PC-3 (cell line): ENCODE results near the gene TRDN. TPM values are rescaled to one million over a fixed set of nuclear protein-coding genes. Genes with fewer than 3 reads are reported as not detected.
"Not testable (repeated sequence)": the region's sequence is repeated elsewhere in the genome, so short reads cannot be mapped to it uniquely, and the experiment has no call there.

Experiments used
- ATAC-seq: fragments of 200-7000 bp; cut with Tn5 transposase; 2 replicates; pipeline ENCODE4 v1.9.1; 2020; ENCODE audit warnings: mild to moderate bottlenecking, moderate library complexity
- BruUV-seq: library from RNA; stranded (reverse); fragments of 400-500 nt; replicated peaks from 2 replicates; lab custom pipeline; 2021; lab: Mats Ljungman, UMichigan
- CTCF ChIA-PET: fragments of 300-600 bp; sonication (Branson Sonifier 250); formaldehyde crosslinking; loops from one replicate; lab custom pipeline; 2022; ENCODE audit warnings: antibody characterized with exemption; lab: Charles Lee
- POLR2A ChIA-PET: fragments of 300-600 bp; sonication (Branson Sonifier 250); formaldehyde crosslinking; loops from one replicate; lab custom pipeline; 2022; ENCODE audit warnings: antibody characterized with exemption; ENCODE audit not compliant: unreplicated experiment; lab: Charles Lee
- DNase-seq: peaks from one replicate; pipeline ENCODE4 v3.0.0-alpha.2; 2015
- H2AFZ ChIP-seq: fragments of 300-600 bp; sonication (generic); 2 replicates; pipeline ENCODE4 v1.6.0; 2016; ENCODE audit warnings: antibody characterized with exemption, low read length
- H3F3A ChIP-seq: fragments of 300-600 bp; sonication (generic); one replicate; pipeline ENCODE4 v1.6.0; 2017; ENCODE audit warnings: antibody characterized with exemption, low read length, control low read depth, mild to moderate bottlenecking; ENCODE audit not compliant: unreplicated experiment
- H3K27ac ChIP-seq: fragments of 300-600 bp; sonication (generic); 2 replicates; pipeline ENCODE4 v1.5.1; 2016; ENCODE audit warnings: mild to moderate bottlenecking, low read length
- H3K27me3 ChIP-seq: fragments of 300-600 bp; sonication (generic); 2 replicates; pipeline ENCODE4 v1.6.1; 2016; ENCODE audit warnings: low read length, mixed read lengths
- H3K36me3 ChIP-seq: fragments of 300-600 bp; sonication (generic); 2 replicates; pipeline ENCODE4 v1.6.1; 2016; ENCODE audit warnings: low read depth, mixed run types, low read length, mixed read lengths
- H3K4me1 ChIP-seq: fragments of 300-600 bp; sonication (generic); 2 replicates; pipeline ENCODE4 v1.5.1; 2016; ENCODE audit warnings: low read length; ENCODE audit not compliant: insufficient read depth
- H3K4me2 ChIP-seq: fragments of 300-600 bp; sonication (generic); 2 replicates; pipeline ENCODE4 v1.6.0; 2016; ENCODE audit warnings: low read length
- H3K4me3 ChIP-seq: fragments of 300-600 bp; sonication (generic); 2 replicates; pipeline ENCODE4 v1.5.1; 2016; ENCODE audit warnings: mild to moderate bottlenecking, low read length, mixed read lengths
- H3K79me2 ChIP-seq: fragments of 300-600 bp; sonication (generic); 2 replicates; pipeline ENCODE4 v1.6.1; 2017; ENCODE audit warnings: low read length, mixed read lengths
- H3K9ac ChIP-seq: fragments of 300-600 bp; sonication (generic); 2 replicates; pipeline ENCODE4 v1.6.0; 2016; ENCODE audit warnings: mild to moderate bottlenecking, low read length
- H3K9me2 ChIP-seq: fragments of 300-600 bp; sonication (generic); replicated peaks from 2 replicates; pipeline ENCODE4 v1.6.1; 2016; ENCODE audit warnings: mixed run types, low read length, mixed read lengths
- H3K9me3 ChIP-seq: fragments of 300-600 bp; sonication (generic); 2 replicates; pipeline ENCODE4 v1.6.1; 2016; ENCODE audit warnings: low read length, mixed read lengths
- H4K20me1 ChIP-seq: fragments of 300-600 bp; sonication (generic); 2 replicates; pipeline ENCODE4 v1.6.1; 2016; ENCODE audit warnings: low read length, mixed read lengths
- CTCF ChIP-seq: fragments of 300-600 bp; sonication (generic); conservative IDR thresholded peaks from 2 replicates; pipeline ENCODE4 v1.5.1; 2017; ENCODE audit warnings: antibody characterized with exemption, low read depth, mild to moderate bottlenecking, low read length
- EZH2 ChIP-seq: fragments of 300-600 bp; sonication (generic); IDR thresholded peaks from one replicate; pipeline ENCODE4 v1.6.1; 2017; ENCODE audit warnings: antibody characterized with exemption, mild to moderate bottlenecking, low read length; ENCODE audit not compliant: unreplicated experiment
- EZH2phosphoT487 ChIP-seq: fragments of 300-600 bp; sonication (generic); IDR thresholded peaks from 2 replicates; pipeline ENCODE4 v1.6.1; 2018; ENCODE audit warnings: mild to moderate bottlenecking, antibody characterized with exemption, low read length, borderline replicate concordance
- intact Hi-C: fragments of 100-400 bp; cut with micrococcal nuclease; formaldehyde crosslinking; loops from 2 replicates; pipeline ENCODE4 v1.9.0; 2023
- total RNA-seq: library from RNA; depleted of rRNA; stranded (reverse); fragments of >200 nt; gene quantifications from 2 replicates; pipeline ENCODE4 v1.2.3, GENCODE V29; 2014

The TRDN gene
- total RNA-seq, 1 experiment from 2014 or later, result not detected

DNA sequence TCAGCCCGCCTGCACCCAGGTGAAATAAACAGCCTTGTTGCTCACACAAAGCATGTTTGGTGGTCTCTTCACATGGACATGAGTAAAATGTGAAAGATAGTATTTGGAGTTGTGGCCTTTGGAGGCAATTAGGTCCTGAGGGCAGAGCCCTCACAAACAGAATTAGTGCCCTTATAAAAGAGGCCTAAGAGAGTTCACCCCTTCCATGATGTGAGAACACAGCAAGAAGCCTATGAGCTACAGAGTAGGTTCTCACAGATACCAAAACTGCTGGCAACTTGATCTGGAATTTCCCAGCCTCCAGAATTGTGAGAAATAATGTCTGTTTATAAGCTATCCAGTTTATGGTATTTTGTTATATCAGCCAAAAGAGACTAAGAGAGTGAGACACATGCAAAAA lies 74.5 kb downstream of the TRDN start:
- DNase-seq (no peak), ATAC-seq (no peak)
- Histone ChIP-seq H3K79me2 (no peaks in the 10 kb centered on the region), H3K27ac (no peak overlapping the region), H4K20me1 (no peaks in the 10 kb centered on the region), H3F3A (no peaks in the 10 kb centered on the region), H3K9me2 (no peaks in the 10 kb centered on the region), H3K9me3 (no peaks in the 10 kb centered on the region), H3K36me3 (no peaks in the 10 kb centered on the region), H3K27me3 (no peaks in the 10 kb centered on the region), H3K4me3 (no peak overlapping the region), H3K9ac (no peak overlapping the region), H2AFZ (no peak overlapping the region), H3K4me1 (no peaks in the 10 kb centered on the region), H3K4me2 (no peak overlapping the region)
- no TSS peak for BruUV-seq
- intact Hi-C loops, result no loop called here
- POLR2A ChIA-PET, result no interaction called here
- no peak for TF ChIP-seq EZH2phosphoT487
- no peak for TF ChIP-seq EZH2
- TF ChIP-seq CTCF, result no peak
- CTCF ChIA-PET, result no interaction called here

DNA sequence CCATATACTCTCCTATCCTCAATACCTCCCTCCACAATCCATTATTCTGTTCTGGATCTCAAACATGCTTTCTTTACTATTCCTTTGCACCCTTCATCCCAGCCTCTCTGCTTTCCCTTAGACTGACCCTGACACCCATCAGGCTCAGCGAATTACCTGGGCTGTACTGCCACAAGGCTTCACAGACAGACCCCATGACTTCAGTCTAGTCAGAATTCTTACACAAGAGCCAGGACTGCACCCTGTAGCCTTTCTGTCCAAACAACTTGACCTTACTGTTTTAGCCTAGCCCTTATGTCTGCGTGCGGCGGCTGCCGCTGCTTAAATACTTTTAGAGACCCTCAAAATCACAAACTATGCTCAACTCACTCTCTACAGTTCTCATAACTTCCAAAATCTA lies 76.9 kb downstream of the TRDN start:
- POLR2A ChIA-PET, H3K4me3 ChIP-seq, H3K27ac ChIP-seq, intact Hi-C loops, H3K4me2 ChIP-seq, H3K9ac ChIP-seq, ATAC-seq, H3K27me3 ChIP-seq, DNase-seq, H3K4me1 ChIP-seq, H3K9me3 ChIP-seq, CTCF ChIA-PET, BruUV-seq, H3K79me2 ChIP-seq, H3K9me2 ChIP-seq, H4K20me1 ChIP-seq, H3F3A ChIP-seq, H3K36me3 ChIP-seq, H2AFZ ChIP-seq: not testable (repeated sequence)

DNA sequence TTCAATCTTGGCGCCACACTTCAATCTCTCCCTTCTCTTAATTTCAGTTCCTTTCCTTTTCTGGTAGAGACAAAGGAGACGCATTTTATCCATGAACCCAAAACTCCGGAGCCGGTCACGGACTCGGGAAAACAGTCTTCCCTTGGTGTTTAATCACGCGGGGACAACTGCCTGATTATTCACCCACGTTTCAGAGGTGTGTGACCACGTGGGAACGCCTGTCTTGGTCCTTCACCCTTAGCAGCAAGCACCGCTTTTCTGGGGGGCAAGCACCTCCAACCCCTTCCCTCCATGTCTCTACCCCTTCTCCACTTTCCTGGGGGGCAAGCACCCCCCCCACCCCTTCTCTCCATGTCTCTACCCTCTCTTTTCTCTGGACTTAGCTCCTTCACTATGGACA lies 79.3 kb downstream of the TRDN start:
- H3K4me1 ChIP-seq, H4K20me1 ChIP-seq, H3K9ac ChIP-seq, BruUV-seq, H3K79me2 ChIP-seq, CTCF ChIA-PET, H3K4me2 ChIP-seq, POLR2A ChIA-PET, intact Hi-C loops, H3K4me3 ChIP-seq, DNase-seq, H3K27ac ChIP-seq, H2AFZ ChIP-seq, H3K9me2 ChIP-seq, H3K36me3 ChIP-seq, H3F3A ChIP-seq, H3K9me3 ChIP-seq, ATAC-seq, H3K27me3 ChIP-seq: not testable (repeated sequence)
